Panc1 (cell line): ENCODE data around the gene HOXB3. TPM values are rescaled to one million over a fixed set of nuclear protein-coding genes. Genes with fewer than 3 reads are reported as not detected.

Source experiments
- ATAC-seq: fragments of 200-7000 bp; cut with Tn5 transposase; 2 replicates; pipeline ENCODE4 v1.9.1; 2020; ENCODE audit warnings: mild to moderate bottlenecking, moderate library complexity
- BruUV-seq: library from RNA; stranded (reverse); fragments of 400-500 nt; replicated peaks from 2 replicates; lab custom pipeline; 2021; lab: Mats Ljungman, UMichigan
- CTCF ChIA-PET: fragments of 300-600 bp; sonication (Branson Sonifier 250); formaldehyde crosslinking; loops from one replicate; lab custom pipeline; 2022; ENCODE audit warnings: antibody characterized with exemption; lab: Charles Lee
- POLR2A ChIA-PET: fragments of 300-600 bp; sonication (Branson Sonifier 250); formaldehyde crosslinking; loops from one replicate; lab custom pipeline; 2022; ENCODE audit warnings: antibody characterized with exemption; lab: Charles Lee
- DNase-seq: peaks from one replicate; pipeline ENCODE4 v3.0.0-alpha.2; 2010; ENCODE audit warnings: low read depth, low spot score
- H3K27ac ChIP-seq: 2 replicates; pipeline ENCODE4 v1.5.1; 2011; ENCODE audit warnings: mild to moderate bottlenecking, low read length, inconsistent platforms
- H3K27me3 ChIP-seq: fragments of 200-500 bp; sonication (Bioruptor generic); 2 replicates; pipeline ENCODE4 v1.6.0; 2014; ENCODE audit warnings: low read length, inconsistent platforms; ENCODE audit not compliant: control insufficient read depth, insufficient read depth
- H3K36me3 ChIP-seq: fragments of 200-500 bp; sonication (Bioruptor generic); 2 replicates; pipeline ENCODE4 v1.5.1; 2014; ENCODE audit warnings: inconsistent platforms, mild to moderate bottlenecking, low read length, moderate library complexity; ENCODE audit not compliant: control insufficient read depth, insufficient read depth
- H3K4me1 ChIP-seq: 2 replicates; pipeline ENCODE4 v1.5.1; 2011; ENCODE audit warnings: inconsistent platforms, mild to moderate bottlenecking, low read length, moderate library complexity; ENCODE audit not compliant: control insufficient read depth, insufficient read depth
- H3K4me3 ChIP-seq, 2 experiments: 2 replicates each; pipeline ENCODE4 v1.5.1; 2011 to 2012; ENCODE audit warnings: low read depth in 2 of 2, low read length in 2 of 2, mild to moderate bottlenecking in 2 of 2, inconsistent platforms in 1 of 2, moderate library complexity in 1 of 2
- H3K9me3 ChIP-seq: fragments of 200-500 bp; sonication (Bioruptor generic); 2 replicates; pipeline ENCODE4 v1.5.1; 2014; ENCODE audit warnings: low read depth, mild to moderate bottlenecking, inconsistent platforms, low read length, moderate library complexity; ENCODE audit not compliant: control insufficient read depth, insufficient read depth
- POLR2AphosphoS5 ChIP-seq: IDR thresholded peaks from 2 replicates; pipeline ENCODE4 v1.6.1; 2012; ENCODE audit warnings: mild to moderate bottlenecking, low read depth, low read length, moderate library complexity
- SIN3A ChIP-seq: IDR thresholded peaks from 2 replicates; pipeline ENCODE4 v1.6.1; 2012; ENCODE audit warnings: low read depth, mild to moderate bottlenecking, low read length, moderate library complexity, borderline replicate concordance; ENCODE audit not compliant: insufficient read depth
- TCF7L2 ChIP-seq: IDR thresholded peaks from 2 replicates; pipeline ENCODE4 v1.6.1; 2011; ENCODE audit warnings: mild to moderate bottlenecking, low read depth, low read length, inconsistent platforms
- in situ Hi-C: cut with HindIII; loops from 2 replicates; pipeline ENCODE4 v1.10.0; 2016; ENCODE audit warnings: low sequenced_read_pairs, low pct_unique_long_range_greater_than_20kb
- intact Hi-C: fragments of 100-400 bp; cut with micrococcal nuclease; formaldehyde crosslinking; loops from one replicate; pipeline ENCODE4 v1.10.0; 2022; ENCODE audit not compliant: unreplicated experiment
- total RNA-seq: library from RNA; stranded (reverse); gene quantifications from one replicate; pipeline ENCODE4 v1.2.1, GENCODE V29; 2021; ENCODE audit not compliant: unreplicated experiment
- TF ChIP-seq, protein P1 (sequence below): fragments of 450-650 bp; IDR thresholded peaks from 2 replicates; pipeline ENCODE4 v1.5.1; 2017; ENCODE audit warnings: mild to moderate bottlenecking
- TF ChIP-seq, protein P2 (sequence below), 2 experiments: IDR thresholded peaks; 2 replicates each; pipeline ENCODE4 v1.6.1; 2011 to 2012; ENCODE audit warnings: low read depth in 2 of 2, control low read depth in 1 of 2, low read length in 1 of 2, mild to moderate bottlenecking in 1 of 2, moderate library complexity in 1 of 2; ENCODE audit not compliant: insufficient read depth in 1 of 2

Gene HOXB3
- total RNA-seq, 1 experiment from 2014 or later, result 127 TPM

DNA sequence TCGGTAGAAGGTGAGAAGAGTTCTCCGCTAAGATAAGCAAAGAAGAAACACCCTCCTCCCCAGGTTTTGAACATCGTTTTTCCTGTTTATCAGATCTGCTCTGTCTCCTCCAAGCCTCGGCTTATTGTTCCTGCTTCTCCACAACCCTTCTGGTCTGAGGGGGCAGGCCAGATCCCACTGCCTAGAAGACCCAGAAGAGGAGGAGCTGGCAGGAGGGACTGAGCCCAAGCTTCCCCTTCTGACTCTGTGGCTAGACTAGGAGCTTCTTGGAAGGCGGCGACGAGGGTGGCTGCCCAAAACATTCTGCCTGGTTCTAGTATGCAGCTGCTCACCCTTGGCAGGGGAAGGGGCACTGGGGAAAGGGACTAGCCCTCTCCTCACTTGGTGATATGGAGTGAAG, 8.7 kb upstream of the HOXB3 start:
- no peak for DNase-seq
- intact Hi-C loops, result no loop called here
- Histone ChIP-seq H3K27me3 (no peaks in the 10 kb centered on the region), H3K36me3 (no peaks in the 10 kb centered on the region; the same call in none of the 2 replicates), H3K9me3 (no peaks in the 10 kb centered on the region), H3K4me1 (peaks cover 43% of the 10 kb centered on the region), H3K27ac (peak overlapping the region; percentile 99), H3K4me3 (peak overlapping the region; percentile 70 to 99)
- in situ Hi-C loops, result no loop called here
- ChIA-PET POLR2A (interaction anchor here (0.6 to 2.1 kb wide), 4 partner anchors 10 to 342 kb away, joined by 7 to 13 read pairs (median 10); partner anchors contain the start of gene HOXB8), CTCF (interaction anchor here (0.6 to 1.3 kb wide), 2 partner anchors 18 to 146 kb away, joined by 3 read pairs; no protein-coding TSS in a partner anchor)
- no TSS peak for BruUV-seq
- no peak for TF ChIP-seq SIN3A
- TF ChIP-seq TCF7L2, result peak; percentile 36; the same call in 1 of the 2 replicates
- no peak for ATAC-seq

DNA sequence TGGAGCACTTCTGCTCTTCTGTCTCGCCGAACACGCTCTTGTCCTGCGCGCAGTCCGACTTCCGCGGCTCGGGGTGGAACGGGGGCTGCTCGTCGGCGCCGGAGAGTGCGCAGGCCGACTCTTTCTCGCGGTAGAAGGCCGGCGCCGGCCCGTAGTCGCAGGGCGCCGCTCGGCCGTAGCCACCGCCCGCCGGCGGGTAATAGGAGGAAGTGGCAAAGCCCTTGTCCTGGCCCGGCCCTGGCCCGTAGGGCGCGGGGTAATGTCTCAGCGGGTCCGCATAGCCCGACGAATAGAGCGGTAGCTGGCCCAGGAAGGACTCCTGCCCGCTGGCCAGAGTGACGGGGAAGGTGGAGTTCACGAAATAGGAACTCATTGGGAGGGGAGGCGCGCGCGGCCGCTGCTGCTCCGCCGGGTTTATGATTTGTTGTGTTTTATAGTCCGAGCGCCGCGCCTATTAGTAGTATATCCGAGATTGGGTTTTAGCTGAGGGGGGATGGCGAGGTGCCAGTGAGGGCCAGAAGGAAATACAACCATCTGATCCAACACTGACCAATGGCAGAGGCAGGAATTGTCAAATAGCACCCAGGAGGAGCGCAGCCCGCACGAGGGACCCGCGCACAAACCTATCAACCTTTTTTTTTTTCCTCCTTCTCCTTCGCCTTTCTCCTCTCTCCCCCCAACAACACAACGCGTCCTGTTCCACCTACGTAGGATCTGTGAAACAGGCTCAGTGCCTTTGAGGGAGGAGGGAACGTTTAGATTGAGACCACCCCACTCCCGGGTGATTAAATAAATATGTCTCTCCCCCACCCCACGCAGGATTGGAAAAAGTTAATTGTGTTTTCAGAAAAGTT, 8.0 kb upstream of the HOXB3 start:
- BruUV-seq, result no TSS peak
- Histone ChIP-seq H3K4me1 (peaks cover 48% of the 10 kb centered on the region), H3K27ac (peak overlapping the region; percentile 99), H3K4me3 (peak overlapping the region; percentile 70 to 99), H3K9me3 (no peaks in the 10 kb centered on the region), H3K36me3 (no peaks in the 10 kb centered on the region; the same call in 1 of the 2 replicates), H3K27me3 (no peaks in the 10 kb centered on the region)
- intact Hi-C loops, result no loop called here
- DNase-seq, result no peak
- peak; percentile 17 for ATAC-seq
- POLR2A ChIA-PET, result interaction anchor here (0.6 to 2.1 kb wide), 5 partner anchors 9 to 541 kb away, joined by 3 to 13 read pairs (median 7); partner anchors contain the start of gene HOXB8
- peak; percentile 51; the same call in 1 of the 2 replicates for TF ChIP-seq TCF7L2
- TF ChIP-seq, protein P1, sequence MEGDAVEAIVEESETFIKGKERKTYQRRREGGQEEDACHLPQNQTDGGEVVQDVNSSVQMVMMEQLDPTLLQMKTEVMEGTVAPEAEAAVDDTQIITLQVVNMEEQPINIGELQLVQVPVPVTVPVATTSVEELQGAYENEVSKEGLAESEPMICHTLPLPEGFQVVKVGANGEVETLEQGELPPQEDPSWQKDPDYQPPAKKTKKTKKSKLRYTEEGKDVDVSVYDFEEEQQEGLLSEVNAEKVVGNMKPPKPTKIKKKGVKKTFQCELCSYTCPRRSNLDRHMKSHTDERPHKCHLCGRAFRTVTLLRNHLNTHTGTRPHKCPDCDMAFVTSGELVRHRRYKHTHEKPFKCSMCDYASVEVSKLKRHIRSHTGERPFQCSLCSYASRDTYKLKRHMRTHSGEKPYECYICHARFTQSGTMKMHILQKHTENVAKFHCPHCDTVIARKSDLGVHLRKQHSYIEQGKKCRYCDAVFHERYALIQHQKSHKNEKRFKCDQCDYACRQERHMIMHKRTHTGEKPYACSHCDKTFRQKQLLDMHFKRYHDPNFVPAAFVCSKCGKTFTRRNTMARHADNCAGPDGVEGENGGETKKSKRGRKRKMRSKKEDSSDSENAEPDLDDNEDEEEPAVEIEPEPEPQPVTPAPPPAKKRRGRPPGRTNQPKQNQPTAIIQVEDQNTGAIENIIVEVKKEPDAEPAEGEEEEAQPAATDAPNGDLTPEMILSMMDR, result no peak
- TF ChIP-seq, protein P2, sequence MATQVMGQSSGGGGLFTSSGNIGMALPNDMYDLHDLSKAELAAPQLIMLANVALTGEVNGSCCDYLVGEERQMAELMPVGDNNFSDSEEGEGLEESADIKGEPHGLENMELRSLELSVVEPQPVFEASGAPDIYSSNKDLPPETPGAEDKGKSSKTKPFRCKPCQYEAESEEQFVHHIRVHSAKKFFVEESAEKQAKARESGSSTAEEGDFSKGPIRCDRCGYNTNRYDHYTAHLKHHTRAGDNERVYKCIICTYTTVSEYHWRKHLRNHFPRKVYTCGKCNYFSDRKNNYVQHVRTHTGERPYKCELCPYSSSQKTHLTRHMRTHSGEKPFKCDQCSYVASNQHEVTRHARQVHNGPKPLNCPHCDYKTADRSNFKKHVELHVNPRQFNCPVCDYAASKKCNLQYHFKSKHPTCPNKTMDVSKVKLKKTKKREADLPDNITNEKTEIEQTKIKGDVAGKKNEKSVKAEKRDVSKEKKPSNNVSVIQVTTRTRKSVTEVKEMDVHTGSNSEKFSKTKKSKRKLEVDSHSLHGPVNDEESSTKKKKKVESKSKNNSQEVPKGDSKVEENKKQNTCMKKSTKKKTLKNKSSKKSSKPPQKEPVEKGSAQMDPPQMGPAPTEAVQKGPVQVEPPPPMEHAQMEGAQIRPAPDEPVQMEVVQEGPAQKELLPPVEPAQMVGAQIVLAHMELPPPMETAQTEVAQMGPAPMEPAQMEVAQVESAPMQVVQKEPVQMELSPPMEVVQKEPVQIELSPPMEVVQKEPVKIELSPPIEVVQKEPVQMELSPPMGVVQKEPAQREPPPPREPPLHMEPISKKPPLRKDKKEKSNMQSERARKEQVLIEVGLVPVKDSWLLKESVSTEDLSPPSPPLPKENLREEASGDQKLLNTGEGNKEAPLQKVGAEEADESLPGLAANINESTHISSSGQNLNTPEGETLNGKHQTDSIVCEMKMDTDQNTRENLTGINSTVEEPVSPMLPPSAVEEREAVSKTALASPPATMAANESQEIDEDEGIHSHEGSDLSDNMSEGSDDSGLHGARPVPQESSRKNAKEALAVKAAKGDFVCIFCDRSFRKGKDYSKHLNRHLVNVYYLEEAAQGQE (IDR thresholded peaks at IDR 0.05; ENCODE audit: insufficient read depth in 1 of 2, low read depth in 2 of 2, low read length in 1 of 2), result no peak
- peak; percentile 71; the same call in 1 of the 2 replicates for TF ChIP-seq SIN3A
- TF ChIP-seq POLR2AphosphoS5, result peak; percentile 94
- in situ Hi-C loops, result no loop called here
- CTCF ChIA-PET, result no interaction called here
